ENCODE results near the gene PVR. TPM values are rescaled to one million over a fixed set of nuclear protein-coding genes. Genes with fewer than 3 reads are reported as not detected.

Gene PVR
- total RNA-seq, 4 donors from 2014 or later, result 26.2 to 49.0 (median 33.3) TPM

GRCh38 chr19:44710483-44710882 lies 66.8 kb downstream of the PVR start:
- Histone ChIP-seq H3K4me1 (no peaks in the 10 kb centered on the region), H3K27ac (no peak overlapping the region), H3K27me3 (no peaks in the 10 kb centered on the region), H3K4me3 (no peak overlapping the region), H3K9me3 (peaks cover 0 to 6% of the 10 kb centered on the region in 2 donors), H3K36me3 (no peaks in the 10 kb centered on the region)
- in situ Hi-C loops (cut with MboI; ENCODE audit: low pct_ligation_motif_present in 1 of 4, low pct_unique_long_range_greater_than_20kb in 1 of 4, low sequenced_read_pairs in 3 of 4) (no loop called here), intact Hi-C loops (cut with DNase I; ENCODE audit: low total_unique reads) (no loop called here)
- 67% methylated on average over 14 of the region's 14 CpGs; no CpG with 5 or more reads in 1 of the 2 donors for WGBS, 2 donors (ENCODE audit: low coverage in 1 of 2)
- no peak for DNase-seq
- TF ChIP-seq POLR2A (IDR thresholded peaks at IDR 0.05) (no peak), CTCF (IDR thresholded peaks at IDR 0.05) (no peak), EP300 (IDR thresholded peaks at IDR 0.05; ENCODE audit: low read depth) (no peak), POLR2AphosphoS5 (IDR thresholded peaks at IDR 0.05) (no peak)

- 50 to 61% methylated on average over 2 to 4 of the region's 4 CpGs for WGBS, 2 donors (ENCODE audit: low coverage in 1 of 2)
- in situ Hi-C loops (cut with MboI; ENCODE audit: low pct_ligation_motif_present in 1 of 4, low pct_unique_long_range_greater_than_20kb in 1 of 4, low sequenced_read_pairs in 3 of 4) (no loop called here), intact Hi-C loops (cut with DNase I; ENCODE audit: low total_unique reads) (no loop called here)
- Histone ChIP-seq H3K27ac (no peak overlapping the region), H3K9me3 (peaks cover 0 to 6% of the 10 kb centered on the region in 2 donors), H3K27me3 (no peaks in the 10 kb centered on the region), H3K4me1 (peaks cover 0 to 13% (median 5%) of the 10 kb centered on the region in 4 donors), H3K36me3 (no peaks in the 10 kb centered on the region), H3K4me3 (no peak overlapping the region)
- TF ChIP-seq POLR2AphosphoS5 (IDR thresholded peaks at IDR 0.05) (no peak), CTCF (IDR thresholded peaks at IDR 0.05) (no peak), EP300 (IDR thresholded peaks at IDR 0.05; ENCODE audit: low read depth) (no peak), POLR2A (IDR thresholded peaks at IDR 0.05) (no peak)
- no peak for DNase-seq
Observed at GRCh38 chr19:44712864-44713515, 69.3 kb downstream of the PVR start.

Other genes starting within 250 kb of the PVR start
- 1 to 10 TPM in 1 of 4 donors, under 1 TPM in 2, not detected in 1; 0.68 to 9.6 (median 0.95) TPM for gene ZNF285, start 242.3 kb upstream of the PVR start, total RNA-seq
- 1 to 10 TPM in 2 of 4 donors, under 1 TPM in 2; 0.64 to 7.1 (median 1.1) TPM for gene ZNF229, start 195.4 kb upstream of the PVR start, total RNA-seq
- 10 to 100 TPM in 1 of 4 donors, 1 to 10 TPM in 3; 6.4 to 59.7 (median 8.4) TPM for gene ZNF180, start 143.4 kb upstream of the PVR start, total RNA-seq
- gene CEACAM20, start 114.2 kb upstream of the PVR start, total RNA-seq, result under 1 TPM in 2 of 4 donors, not detected in 2; 0.48 to 0.68 TPM
- gene IGSF23, start 30.3 kb upstream of the PVR start, total RNA-seq, result not detected
- gene CEACAM19, start 27.6 kb downstream of the PVR start, total RNA-seq, result 10 to 100 TPM in 2 of 4 donors, 1 to 10 TPM in 2; 3.8 to 19.1 (median 9.9) TPM
- gene CEACAM16, start 55.2 kb downstream of the PVR start, total RNA-seq, result not detected
- gene BCL3, start 104.8 kb downstream of the PVR start, total RNA-seq, result 100 to 1,000 TPM in 1 of 4 donors, 10 to 100 TPM in 3; 43.8 to 181 (median 69.5) TPM
- gene CBLC, start 134.0 kb downstream of the PVR start, total RNA-seq, result 100 to 1,000 TPM in 3 of 4 donors, 10 to 100 TPM in 1; 96.1 to 210 (median 145) TPM
- gene BCAM, start 165.2 kb downstream of the PVR start, total RNA-seq, result 10 to 100 TPM in 3 of 4 donors, 1 to 10 TPM in 1; 7.9 to 95.1 (median 23.1) TPM
- gene NECTIN2, start 202.4 kb downstream of the PVR start, total RNA-seq, result 100 to 1,000 TPM in 3 of 4 donors, 10 to 100 TPM in 1; 93.7 to 147 (median 125) TPM
- 100 to 1,000 TPM in 1 of 4 donors, 10 to 100 TPM in 3; 36.0 to 101 (median 53.8) TPM for gene TOMM40, start 247.3 kb downstream of the PVR start, total RNA-seq